Measurements from ENCODE around the gene CGAS. TPM values are rescaled to one million over a fixed set of nuclear protein-coding genes. Genes with fewer than 3 reads are reported as not detected.
"Not testable (repeated sequence)": the region's sequence is repeated elsewhere in the genome, so short reads cannot be mapped to it uniquely, and the experiment has no call there.

CGAS gene
- total RNA-seq, 1 donor from 2014 or later, result 0.16 TPM

DNA sequence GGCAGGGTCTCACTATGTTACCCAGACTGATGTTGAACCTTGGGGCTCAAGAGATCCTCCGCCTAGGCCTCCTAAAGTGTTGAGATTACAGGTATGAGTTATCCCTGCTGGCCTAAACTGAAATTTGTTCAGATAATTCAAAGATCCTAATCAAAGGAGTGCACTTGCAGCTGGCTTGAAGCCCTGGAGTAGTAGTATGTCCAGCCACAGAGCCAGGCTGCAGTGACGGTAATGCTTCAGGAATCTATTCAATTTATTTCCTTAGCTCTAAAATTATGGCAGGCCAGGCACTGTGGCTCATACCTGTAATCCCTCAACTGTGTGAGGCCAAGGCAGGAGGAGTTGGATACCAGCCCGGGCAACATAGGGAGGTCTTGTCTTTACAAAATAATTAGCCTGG, 58.8 kb downstream of the CGAS start:
- Histone ChIP-seq H3K27ac (ENCODE audit: low read depth, low read length) (no peak overlapping the region), H3K9ac (ENCODE audit: low read length) (no peak overlapping the region), H3K4me2 (ENCODE audit: low read length) (no peak overlapping the region), H3K36me3 (ENCODE audit: insufficient read depth, low read length) (no peaks in the 10 kb centered on the region), H3K79me2 (ENCODE audit: insufficient read depth, low read length) (no peaks in the 10 kb centered on the region), H3K4me1 (ENCODE audit: insufficient read depth, low read length) (no peaks in the 10 kb centered on the region), H2AFZ (ENCODE audit: low read depth, low read length) (no peak overlapping the region), H4K20me1 (ENCODE audit: insufficient read depth, low read length) (no peaks in the 10 kb centered on the region), H3K9me3 (ENCODE audit: insufficient read depth, low read depth, low read length) (no peaks in the 10 kb centered on the region), H3K4me3 (ENCODE audit: insufficient read depth, low read depth, low read length) (no peak overlapping the region), H3K27me3 (ENCODE audit: insufficient read depth, low read length) (no peaks in the 10 kb centered on the region)
- Mint-ChIP-seq H3K36me3 (ENCODE audit: low read depth, unreplicated experiment) (no peaks in the 10 kb centered on the region), H3K4me1 (ENCODE audit: low read depth, unreplicated experiment) (no peaks in the 10 kb centered on the region), H3K27me3 (ENCODE audit: low read depth, unreplicated experiment) (peaks cover 2% of the 10 kb centered on the region), H3K27ac (ENCODE audit: unreplicated experiment) (no peak overlapping the region), H3K9me3 (ENCODE audit: unreplicated experiment) (no peaks in the 10 kb centered on the region), H3K4me3 (ENCODE audit: unreplicated experiment) (no peak overlapping the region)
- FAIRE-seq, result no peak
- TF ChIP-seq EZH2 (IDR thresholded peaks at IDR 0.05; ENCODE audit: insufficient read depth, low read length), result no peak
- TF ChIP-seq, protein P1, sequence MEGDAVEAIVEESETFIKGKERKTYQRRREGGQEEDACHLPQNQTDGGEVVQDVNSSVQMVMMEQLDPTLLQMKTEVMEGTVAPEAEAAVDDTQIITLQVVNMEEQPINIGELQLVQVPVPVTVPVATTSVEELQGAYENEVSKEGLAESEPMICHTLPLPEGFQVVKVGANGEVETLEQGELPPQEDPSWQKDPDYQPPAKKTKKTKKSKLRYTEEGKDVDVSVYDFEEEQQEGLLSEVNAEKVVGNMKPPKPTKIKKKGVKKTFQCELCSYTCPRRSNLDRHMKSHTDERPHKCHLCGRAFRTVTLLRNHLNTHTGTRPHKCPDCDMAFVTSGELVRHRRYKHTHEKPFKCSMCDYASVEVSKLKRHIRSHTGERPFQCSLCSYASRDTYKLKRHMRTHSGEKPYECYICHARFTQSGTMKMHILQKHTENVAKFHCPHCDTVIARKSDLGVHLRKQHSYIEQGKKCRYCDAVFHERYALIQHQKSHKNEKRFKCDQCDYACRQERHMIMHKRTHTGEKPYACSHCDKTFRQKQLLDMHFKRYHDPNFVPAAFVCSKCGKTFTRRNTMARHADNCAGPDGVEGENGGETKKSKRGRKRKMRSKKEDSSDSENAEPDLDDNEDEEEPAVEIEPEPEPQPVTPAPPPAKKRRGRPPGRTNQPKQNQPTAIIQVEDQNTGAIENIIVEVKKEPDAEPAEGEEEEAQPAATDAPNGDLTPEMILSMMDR (IDR thresholded peaks at IDR 0.05; ENCODE audit: insufficient read depth, low read depth, low read length), result no peak
- DNase-seq (ENCODE audit: low read depth), result peak; percentile 17

GRCh38 chr6:73392188-73392587, 59.9 kb downstream of the CGAS start:
- not testable (repeated sequence) for H3K36me3 ChIP-seq (ENCODE audit: insufficient read depth, low read length); H3K27ac Mint-ChIP-seq (ENCODE audit: unreplicated experiment); H3K27me3 Mint-ChIP-seq (ENCODE audit: low read depth, unreplicated experiment)

GRCh38 chr6:73391675-73392074, 60.4 kb downstream of the CGAS start:
- no peaks in the 10 kb centered on the region for H4K20me1 ChIP-seq (ENCODE audit: insufficient read depth, low read length)
- TF ChIP-seq, protein P1 (IDR thresholded peaks at IDR 0.05; ENCODE audit: insufficient read depth, low read depth, low read length), result no peak
- TF ChIP-seq EZH2 (IDR thresholded peaks at IDR 0.05; ENCODE audit: insufficient read depth, low read length), result no peak
- no peak overlapping the region for H3K27ac ChIP-seq (ENCODE audit: low read depth, low read length)
- H3K4me2 ChIP-seq (ENCODE audit: low read length), result no peak overlapping the region
- Mint-ChIP-seq H3K36me3 (ENCODE audit: low read depth, unreplicated experiment) (no peaks in the 10 kb centered on the region), H3K4me3 (ENCODE audit: unreplicated experiment) (no peak overlapping the region), H3K27ac (ENCODE audit: unreplicated experiment) (no peak overlapping the region), H3K9me3 (ENCODE audit: unreplicated experiment) (no peaks in the 10 kb centered on the region), H3K27me3 (ENCODE audit: low read depth, unreplicated experiment) (peaks cover 2% of the 10 kb centered on the region), H3K4me1 (ENCODE audit: low read depth, unreplicated experiment) (no peaks in the 10 kb centered on the region)
- H3K36me3 ChIP-seq (ENCODE audit: insufficient read depth, low read length), result no peaks in the 10 kb centered on the region
- H3K4me1 ChIP-seq (ENCODE audit: insufficient read depth, low read length), result no peaks in the 10 kb centered on the region
- H3K4me3 ChIP-seq (ENCODE audit: insufficient read depth, low read depth, low read length), result no peak overlapping the region
- no peaks in the 10 kb centered on the region for H3K9me3 ChIP-seq (ENCODE audit: insufficient read depth, low read depth, low read length)
- FAIRE-seq (no peak), DNase-seq (ENCODE audit: low read depth) (no peak)
- no peaks in the 10 kb centered on the region for H3K79me2 ChIP-seq (ENCODE audit: insufficient read depth, low read length)
- no peak overlapping the region for H2AFZ ChIP-seq (ENCODE audit: low read depth, low read length)
- H3K27me3 ChIP-seq (ENCODE audit: insufficient read depth, low read length), result no peaks in the 10 kb centered on the region
- H3K9ac ChIP-seq (ENCODE audit: low read length), result no peak overlapping the region

More at GRCh38 chr6:73392188-73392587, 59.9 kb downstream of the CGAS start:
- not testable (repeated sequence) for H3K27me3 ChIP-seq (ENCODE audit: insufficient read depth, low read length); H3K9ac ChIP-seq (ENCODE audit: low read length); H2AFZ ChIP-seq (ENCODE audit: low read depth, low read length); H3K4me3 Mint-ChIP-seq (ENCODE audit: unreplicated experiment); H3K4me1 ChIP-seq (ENCODE audit: insufficient read depth, low read length); H3K4me2 ChIP-seq (ENCODE audit: low read length); FAIRE-seq; H3K36me3 Mint-ChIP-seq (ENCODE audit: low read depth, unreplicated experiment); H3K4me1 Mint-ChIP-seq (ENCODE audit: low read depth, unreplicated experiment); DNase-seq (ENCODE audit: low read depth); H3K27ac ChIP-seq (ENCODE audit: low read depth, low read length); H3K9me3 Mint-ChIP-seq (ENCODE audit: unreplicated experiment); H3K4me3 ChIP-seq (ENCODE audit: insufficient read depth, low read depth, low read length); H3K79me2 ChIP-seq (ENCODE audit: insufficient read depth, low read length); H4K20me1 ChIP-seq (ENCODE audit: insufficient read depth, low read length); H3K9me3 ChIP-seq (ENCODE audit: insufficient read depth, low read depth, low read length)
